ENCODE data around the gene FAM169A.
"Not testable (repeated sequence)": the region's sequence is repeated elsewhere in the genome, so short reads cannot be mapped to it uniquely, and the experiment has no call there.

FAM169A gene

DNA sequence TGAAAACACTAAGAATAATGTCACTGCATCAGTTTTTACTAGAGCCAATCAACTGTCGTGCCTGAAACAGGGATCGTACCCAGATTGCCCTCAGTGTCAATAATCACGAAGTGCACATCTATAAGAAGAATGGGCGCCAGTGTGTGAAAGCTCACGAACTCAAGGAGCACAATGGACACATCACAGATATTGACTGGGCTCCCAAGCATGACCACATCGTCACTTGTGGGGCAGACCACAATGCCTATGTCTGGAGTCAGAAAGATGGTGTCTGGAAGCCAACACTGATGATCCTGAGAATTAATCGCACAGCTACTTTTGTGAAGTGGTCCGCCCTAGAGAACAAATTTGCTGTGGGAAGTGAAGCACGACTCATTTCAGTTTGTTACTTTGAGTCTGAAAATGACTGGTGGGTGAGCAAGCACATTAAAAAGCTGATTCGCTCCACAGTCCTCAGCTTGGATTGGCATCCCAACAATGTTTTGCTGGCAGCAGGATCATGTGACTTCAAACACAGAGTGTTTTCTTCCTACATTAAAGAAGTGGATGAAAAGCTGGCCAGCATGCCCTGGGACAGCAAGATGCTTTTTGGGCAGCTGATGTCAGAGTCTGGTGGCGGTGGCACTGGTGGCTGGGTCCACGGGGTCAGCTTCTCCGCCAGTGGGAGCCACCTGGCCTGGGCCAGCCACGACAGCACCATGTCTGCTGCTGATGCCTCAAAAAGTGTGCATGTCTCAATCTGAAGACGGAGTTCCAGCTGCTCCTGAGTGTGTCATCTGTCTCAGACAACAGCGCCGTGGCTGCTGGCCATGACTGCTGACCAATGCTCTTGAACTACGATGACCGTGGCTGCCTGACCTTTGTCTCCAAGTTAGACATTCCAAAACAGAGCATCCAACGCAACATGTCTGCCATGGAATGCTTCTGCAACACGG lies 66.9 kb downstream of the FAM169A start:
- H3K27me3 ChIP-seq (replicated peaks; ENCODE audit: control insufficient read depth, insufficient read depth, low read length): no peaks in the 10 kb centered on the region
- DNase-seq (ENCODE audit: extremely low read depth, insufficient read length): no peak
- no peaks in the 10 kb centered on the region; the same call in 1 of the 2 replicates for H3K36me3 ChIP-seq (ENCODE audit: control insufficient read depth, insufficient read depth, low read length)
- TF ChIP-seq, protein P1, sequence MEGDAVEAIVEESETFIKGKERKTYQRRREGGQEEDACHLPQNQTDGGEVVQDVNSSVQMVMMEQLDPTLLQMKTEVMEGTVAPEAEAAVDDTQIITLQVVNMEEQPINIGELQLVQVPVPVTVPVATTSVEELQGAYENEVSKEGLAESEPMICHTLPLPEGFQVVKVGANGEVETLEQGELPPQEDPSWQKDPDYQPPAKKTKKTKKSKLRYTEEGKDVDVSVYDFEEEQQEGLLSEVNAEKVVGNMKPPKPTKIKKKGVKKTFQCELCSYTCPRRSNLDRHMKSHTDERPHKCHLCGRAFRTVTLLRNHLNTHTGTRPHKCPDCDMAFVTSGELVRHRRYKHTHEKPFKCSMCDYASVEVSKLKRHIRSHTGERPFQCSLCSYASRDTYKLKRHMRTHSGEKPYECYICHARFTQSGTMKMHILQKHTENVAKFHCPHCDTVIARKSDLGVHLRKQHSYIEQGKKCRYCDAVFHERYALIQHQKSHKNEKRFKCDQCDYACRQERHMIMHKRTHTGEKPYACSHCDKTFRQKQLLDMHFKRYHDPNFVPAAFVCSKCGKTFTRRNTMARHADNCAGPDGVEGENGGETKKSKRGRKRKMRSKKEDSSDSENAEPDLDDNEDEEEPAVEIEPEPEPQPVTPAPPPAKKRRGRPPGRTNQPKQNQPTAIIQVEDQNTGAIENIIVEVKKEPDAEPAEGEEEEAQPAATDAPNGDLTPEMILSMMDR (IDR thresholded peaks at IDR 0.05; ENCODE audit: insufficient read depth, low read length, poor library complexity, severe bottlenecking): no peak
- H3K4me3 ChIP-seq (replicated peaks; ENCODE audit: low read depth, low read length): no peak overlapping the region

DNA sequence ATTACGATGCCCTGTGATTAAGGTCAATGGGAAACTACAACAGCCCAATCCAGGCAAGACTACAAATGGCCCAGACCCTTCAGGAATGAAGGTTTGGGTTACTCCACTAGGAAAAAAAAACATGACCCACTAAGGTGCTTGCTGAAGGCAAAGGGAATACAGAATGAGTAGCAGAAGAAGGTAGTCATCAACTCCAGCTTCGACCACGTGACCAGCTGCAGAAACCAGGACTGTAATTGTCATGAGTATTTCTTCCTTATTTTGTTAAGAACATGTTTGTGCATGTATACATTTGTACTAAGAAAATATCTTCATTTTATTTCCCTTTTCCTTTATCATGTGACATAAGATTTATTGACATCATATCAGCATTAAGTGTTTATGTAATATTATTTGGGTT lies 74.5 kb downstream of the FAM169A start:
- H3K4me3 ChIP-seq (replicated peaks; ENCODE audit: low read depth, low read length); DNase-seq (ENCODE audit: extremely low read depth, insufficient read length); H3K27me3 ChIP-seq (replicated peaks; ENCODE audit: control insufficient read depth, insufficient read depth, low read length); H3K36me3 ChIP-seq (ENCODE audit: control insufficient read depth, insufficient read depth, low read length): not testable (repeated sequence)

DNA sequence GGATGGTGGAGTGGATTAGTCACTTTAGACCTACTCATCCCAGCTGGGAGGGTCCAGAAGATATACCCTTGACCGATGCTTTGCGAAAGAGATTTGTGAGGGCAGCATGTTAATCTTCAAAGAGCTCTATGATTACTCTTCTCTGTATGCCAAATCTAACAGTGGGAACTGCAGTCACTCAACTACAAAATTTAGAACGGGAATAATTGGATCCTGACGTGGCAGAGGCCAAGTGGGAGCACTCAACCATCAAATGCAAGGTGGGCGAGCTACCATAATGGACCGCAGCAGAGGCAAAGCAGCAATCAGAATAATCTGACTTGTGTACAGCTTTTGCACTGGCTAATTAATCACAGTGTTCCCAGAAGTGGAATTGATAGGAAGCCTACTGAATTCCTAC lies 78.8 kb downstream of the FAM169A start:
- DNase-seq (ENCODE audit: extremely low read depth, insufficient read length): no peak
- Histone ChIP-seq H3K36me3 (ENCODE audit: control insufficient read depth, insufficient read depth, low read length) (no peaks in the 10 kb centered on the region), H3K27me3 (replicated peaks; ENCODE audit: control insufficient read depth, insufficient read depth, low read length) (no peaks in the 10 kb centered on the region), H3K4me3 (replicated peaks; ENCODE audit: low read depth, low read length) (no peak overlapping the region)
- TF ChIP-seq, protein P1 (IDR thresholded peaks at IDR 0.05; ENCODE audit: insufficient read depth, low read length, poor library complexity, severe bottlenecking): no peak

DNA sequence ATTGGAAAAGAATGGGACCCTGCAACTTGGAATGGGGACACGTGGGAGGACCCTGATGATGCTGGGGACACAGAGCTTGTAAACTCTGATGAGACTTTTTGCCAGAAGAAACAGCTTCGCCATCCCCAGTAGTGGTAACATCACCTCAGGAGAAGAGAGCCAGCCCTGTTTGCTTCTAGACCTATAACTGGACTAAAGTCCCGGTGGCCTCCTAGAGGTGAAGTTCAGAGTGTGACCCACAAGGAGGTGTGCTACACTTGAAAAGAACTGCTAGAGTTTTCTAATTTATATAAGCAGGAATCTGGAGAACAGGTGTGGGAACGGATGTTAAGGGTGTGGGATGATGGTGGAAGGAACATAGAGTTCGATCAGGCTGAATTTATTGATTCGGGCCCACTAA lies 79.3 kb downstream of the FAM169A start:
- DNase-seq (ENCODE audit: extremely low read depth, insufficient read length): no peak
- H3K27me3 ChIP-seq (replicated peaks; ENCODE audit: control insufficient read depth, insufficient read depth, low read length): no peaks in the 10 kb centered on the region
- no peak overlapping the region for H3K4me3 ChIP-seq (replicated peaks; ENCODE audit: low read depth, low read length)
- TF ChIP-seq, protein P1 (IDR thresholded peaks at IDR 0.05; ENCODE audit: insufficient read depth, low read length, poor library complexity, severe bottlenecking): peak; percentile 3
- H3K36me3 ChIP-seq (ENCODE audit: control insufficient read depth, insufficient read depth, low read length): no peaks in the 10 kb centered on the region

DNA sequence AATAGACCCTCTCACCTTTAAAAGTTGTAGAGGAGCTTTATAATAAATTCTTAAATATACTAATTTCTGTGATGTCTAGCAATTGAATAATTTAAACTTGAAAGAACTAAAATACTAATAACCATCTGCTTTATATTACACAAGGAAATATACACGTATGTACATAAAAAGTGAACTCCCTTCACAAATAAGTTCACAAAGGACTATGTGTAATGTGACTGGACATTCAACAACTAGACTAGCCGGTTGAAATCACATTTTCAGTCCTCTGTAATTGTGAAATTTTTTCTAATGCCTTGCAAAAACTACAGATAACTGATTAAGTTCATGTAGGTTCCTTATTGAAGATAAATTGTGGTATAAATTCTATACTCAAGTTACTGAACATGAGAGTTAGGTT lies 87.6 kb downstream of the FAM169A start:
- H3K4me3 ChIP-seq (replicated peaks; ENCODE audit: low read depth, low read length): no peak overlapping the region
- no peak for DNase-seq (ENCODE audit: extremely low read depth, insufficient read length)
- H3K36me3 ChIP-seq (ENCODE audit: control insufficient read depth, insufficient read depth, low read length): no peaks in the 10 kb centered on the region; the same call in none of the 2 replicates

DNA sequence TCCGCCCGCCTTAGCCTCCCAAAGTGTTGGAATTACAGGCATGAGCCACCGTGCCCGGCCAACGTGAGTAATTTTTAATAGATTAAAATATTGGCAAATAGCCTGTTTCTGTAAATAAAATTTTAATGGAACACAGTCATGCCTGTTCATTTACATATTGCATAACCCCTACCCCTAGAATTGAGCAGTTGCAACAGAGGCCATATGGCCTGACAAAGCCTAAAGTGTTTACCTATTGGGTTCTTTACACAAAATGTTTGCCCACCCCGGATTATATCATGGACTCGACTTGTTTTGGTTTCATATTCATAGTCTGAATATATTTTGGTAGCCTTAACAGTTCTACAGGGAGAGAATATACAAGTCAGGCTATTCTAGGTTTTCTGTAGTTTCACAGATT lies 93.8 kb downstream of the FAM169A start:
- Histone ChIP-seq H3K4me3 (replicated peaks; ENCODE audit: low read depth, low read length) (no peak overlapping the region), H3K36me3 (ENCODE audit: control insufficient read depth, insufficient read depth, low read length) (peaks cover 1% of the 10 kb centered on the region), H3K27me3 (replicated peaks; ENCODE audit: control insufficient read depth, insufficient read depth, low read length) (no peaks in the 10 kb centered on the region)
- TF ChIP-seq, protein P1 (IDR thresholded peaks at IDR 0.05; ENCODE audit: insufficient read depth, low read length, poor library complexity, severe bottlenecking): no peak
- no peak for DNase-seq (ENCODE audit: extremely low read depth, insufficient read length)

More for the DNA sequence above, 87.6 kb downstream of the FAM169A start:
- TF ChIP-seq, protein P1 (IDR thresholded peaks at IDR 0.05; ENCODE audit: insufficient read depth, low read length, poor library complexity, severe bottlenecking): no peak
- no peaks in the 10 kb centered on the region for H3K27me3 ChIP-seq (replicated peaks; ENCODE audit: control insufficient read depth, insufficient read depth, low read length)

Measured in GM06990 (cell line).